IMR-90 (cell line): Measurements from ENCODE around the gene DHRSX. TPM values are rescaled to one million over a fixed set of nuclear protein-coding genes. Genes with fewer than 3 reads are reported as not detected.

Source experiments
- ATAC-seq: fragments of 200-7000 bp; cut with Tn5 transposase; 2 replicates; pipeline ENCODE4 v1.9.1; 2020; ENCODE audit warnings: low read depth, mild to moderate bottlenecking, moderate library complexity
- BruUV-seq: library from RNA; stranded (reverse); fragments of 400-500 nt; replicated peaks from 2 replicates; lab custom pipeline; 2021; lab: Mats Ljungman, UMichigan
- CTCF ChIA-PET: fragments of 300-600 bp; formaldehyde crosslinking; extraction: SDS; loops from one replicate; lab custom pipeline; 2021; ENCODE audit warnings: antibody characterized with exemption; lab: Yijun Ruan, JAX
- POLR2A ChIA-PET: fragments of 300-600 bp; sonication (Branson Sonifier 250); formaldehyde crosslinking; loops from one replicate; lab custom pipeline; 2022; ENCODE audit warnings: antibody characterized with exemption; ENCODE audit not compliant: unreplicated experiment; lab: Charles Lee
- DNase-seq: peaks from one replicate; pipeline ENCODE4 v3.0.0; 2013
- H2AFZ ChIP-seq: replicated peaks from 2 replicates; pipeline ENCODE3; 2013; ENCODE audit warnings: low read length, mild to moderate bottlenecking; ENCODE audit not compliant: poor library complexity
- H2AK5ac ChIP-seq: 2 replicates; pipeline ENCODE4 v1.6.1; 2013; ENCODE audit warnings: low read depth, low read length, inconsistent platforms
- H2AK9ac ChIP-seq: replicated peaks from 2 replicates; pipeline ENCODE3; 2013; ENCODE audit warnings: mild to moderate bottlenecking, low read depth, low read length, moderate library complexity; ENCODE audit not compliant: poor library complexity
- H2BK120ac ChIP-seq: 2 replicates; pipeline ENCODE4 v1.6.1; 2013; ENCODE audit warnings: low read depth, low read length, inconsistent platforms
- H2BK15ac ChIP-seq: 3 replicates; pipeline ENCODE4 v1.6.1; 2013; ENCODE audit warnings: low read depth, low read length, inconsistent platforms
- H2BK20ac ChIP-seq: 2 replicates; pipeline ENCODE4 v1.6.1; 2013; ENCODE audit warnings: low read depth, mild to moderate bottlenecking, inconsistent platforms, low read length, moderate library complexity
- H2BK5ac ChIP-seq: 2 replicates; pipeline ENCODE4 v1.6.1; 2013; ENCODE audit warnings: mild to moderate bottlenecking, low read depth, low read length, inconsistent platforms; ENCODE audit not compliant: poor library complexity, severe bottlenecking
- H3K14ac ChIP-seq: replicated peaks from 2 replicates; pipeline ENCODE4 v1.6.1; 2013; ENCODE audit warnings: low read depth, low read length, inconsistent platforms
- H3K18ac ChIP-seq: 2 replicates; pipeline ENCODE4 v1.6.1; 2013; ENCODE audit warnings: low read depth, low read length, control low read depth
- H3K23ac ChIP-seq: 2 replicates; pipeline ENCODE4 v1.6.1; 2013; ENCODE audit warnings: low read depth, low read length, inconsistent platforms
- H3K27ac ChIP-seq: 2 replicates; pipeline ENCODE4 v1.5.1; 2013; ENCODE audit warnings: mild to moderate bottlenecking, control low read depth, low read length; ENCODE audit not compliant: insufficient read depth
- H3K27me3 ChIP-seq: 2 replicates; pipeline ENCODE4 v1.6.1; 2013; ENCODE audit warnings: low read length; ENCODE audit not compliant: control insufficient read depth, insufficient read depth
- H3K36me3 ChIP-seq: 2 replicates; pipeline ENCODE4 v1.6.1; 2013; ENCODE audit warnings: low read length, mixed read lengths; ENCODE audit not compliant: control insufficient read depth, insufficient read depth
- H3K4ac ChIP-seq: 2 replicates; pipeline ENCODE4 v1.6.1; 2013; ENCODE audit warnings: low read depth, low read length, inconsistent platforms
- H3K4me1 ChIP-seq: 2 replicates; pipeline ENCODE4 v1.6.1; 2013; ENCODE audit warnings: low read length, mixed read lengths; ENCODE audit not compliant: control insufficient read depth, insufficient read depth
- H3K4me2 ChIP-seq: 2 replicates; pipeline ENCODE4 v1.6.1; 2013; ENCODE audit warnings: low read depth, mild to moderate bottlenecking, control low read depth, low read length, moderate library complexity
- H3K4me3 ChIP-seq: 2 replicates; pipeline ENCODE4 v1.5.1; 2013; ENCODE audit warnings: low read depth, mild to moderate bottlenecking, control low read depth, low read length, moderate library complexity; ENCODE audit not compliant: insufficient read depth
- H3K56ac ChIP-seq: 2 replicates; pipeline ENCODE4 v1.6.1; 2013; ENCODE audit warnings: low read length, inconsistent platforms; ENCODE audit not compliant: insufficient read depth; ENCODE audit errors: extremely low read depth
- H3K79me1 ChIP-seq, 2 experiments: 2 replicates each; pipeline ENCODE4 v1.6.1; 2013; ENCODE audit warnings: low read length in 2 of 2, inconsistent platforms in 1 of 2, low read depth in 1 of 2
- H3K9ac ChIP-seq: 2 replicates; pipeline ENCODE4 v1.6.1; 2013; ENCODE audit warnings: low read depth, low read length, control low read depth
- H3K9me1 ChIP-seq: 2 replicates; pipeline ENCODE4 v1.6.1; 2013; ENCODE audit warnings: low read length, inconsistent platforms; ENCODE audit not compliant: insufficient read depth
- H3K9me3 ChIP-seq: 2 replicates; pipeline ENCODE4 v1.6.1; 2013; ENCODE audit warnings: low read length; ENCODE audit not compliant: control insufficient read depth, insufficient read depth
- H4K20me1 ChIP-seq: 2 replicates; pipeline ENCODE4 v1.6.1; 2013; ENCODE audit warnings: low read length, inconsistent platforms; ENCODE audit not compliant: insufficient read depth
- H4K5ac ChIP-seq: 2 replicates; pipeline ENCODE4 v1.6.1; 2013; ENCODE audit warnings: mild to moderate bottlenecking, low read depth, low read length, control low read depth
- H4K8ac ChIP-seq, 2 experiments: 2 replicates each; pipeline ENCODE4 v1.6.1; 2013; ENCODE audit warnings: low read depth in 2 of 2, low read length in 2 of 2, control low read depth in 1 of 2, inconsistent platforms in 1 of 2
- H4K91ac ChIP-seq: 2 replicates; pipeline ENCODE4 v1.6.1; 2013; ENCODE audit warnings: low read depth, low read length, inconsistent platforms; ENCODE audit not compliant: insufficient read depth
- BHLHE40 ChIP-seq: fragments of 150-350 bp; IDR thresholded peaks from 2 replicates; pipeline ENCODE4 v1.6.1; 2016; ENCODE audit warnings: mild to moderate bottlenecking, low read depth, low read length
- CEBPB ChIP-seq: IDR thresholded peaks from 2 replicates; pipeline ENCODE4 v1.6.1; 2012; ENCODE audit warnings: low read depth, low read length, improper control_type of control experiment
- FOS ChIP-seq: fragments of 150-350 bp; IDR thresholded peaks from 2 replicates; pipeline ENCODE4 v1.6.1; 2016; ENCODE audit warnings: low read depth, low read length
- MAFK ChIP-seq: IDR thresholded peaks from 2 replicates; pipeline ENCODE4 v1.6.1; 2012; ENCODE audit warnings: low read depth, low read length, improper control_type of control experiment
- MXI1 ChIP-seq: IDR thresholded peaks from 2 replicates; pipeline ENCODE4 v1.6.1; 2012; ENCODE audit warnings: low read depth, mild to moderate bottlenecking, low read length, moderate library complexity, borderline replicate concordance
- NFE2L2 ChIP-seq: fragments of 150-350 bp; IDR thresholded peaks from 2 replicates; pipeline ENCODE4 v1.6.1; 2016; ENCODE audit warnings: low read depth, mild to moderate bottlenecking, low read length
- POLR2A ChIP-seq: IDR thresholded peaks from 2 replicates; pipeline ENCODE4 v1.6.1; 2012; ENCODE audit warnings: mild to moderate bottlenecking, low read depth, low read length
- RAD21 ChIP-seq: IDR thresholded peaks from 2 replicates; pipeline ENCODE4 v1.6.1; 2012; ENCODE audit warnings: low read length, improper control_type of control experiment
- RCOR1 ChIP-seq: IDR thresholded peaks from 2 replicates; pipeline ENCODE4 v1.6.1; 2012; ENCODE audit warnings: mild to moderate bottlenecking, low read length, improper control_type of control experiment; ENCODE audit not compliant: insufficient replicate concordance
- RFX5 ChIP-seq: IDR thresholded peaks from 2 replicates; pipeline ENCODE4 v1.8.0; 2012; ENCODE audit warnings: low read depth, mild to moderate bottlenecking, low read length, moderate library complexity
- SMC3 ChIP-seq: fragments of 150-350 bp; IDR thresholded peaks from 2 replicates; pipeline ENCODE4 v1.6.1; 2016; ENCODE audit warnings: low read depth, mild to moderate bottlenecking, antibody characterized with exemption, low read length, moderate library complexity
- WGBS, 2 experiments: methylation state at CpG; one replicate each; pipeline versions ENCODE4 v1.1.5 to v1.1.7; 2013; ENCODE audit warnings: missing lambda C conversion rate in 2 of 2; ENCODE audit not compliant: insufficient read length in 1 of 2; ENCODE audit errors: extremely low coverage in 2 of 2; 5-methylcytosine and 5-hydroxymethylcytosine counted together
- dilution Hi-C: fragments of 300-500 bp; cut with HindIII; formaldehyde crosslinking; loops from one replicate; pipeline ENCODE4 v1.14.3; 2018; ENCODE audit warnings: low sequenced_read_pairs; ENCODE audit not compliant: unreplicated experiment
- in situ Hi-C: fragments of 300-500 bp; cut with MboI; formaldehyde crosslinking; loops from 3 replicates; pipeline ENCODE4 v1.14.3; 2019; ENCODE audit warnings: low sequenced_read_pairs, inconsistent platforms, mixed read lengths
- intact Hi-C: fragments of 100-400 bp; cut with micrococcal nuclease; formaldehyde crosslinking; loops from 2 replicates; pipeline ENCODE4 v1.10.0; 2022
- polyA plus RNA-seq, 3 experiments: library from polyadenylated mRNA; depleted of rRNA; stranded (reverse); fragments of >200 nt; gene quantifications; 2 replicates each; pipeline ENCODE4 v1.2.3, GENCODE V29; 2012; ENCODE audit warnings: low replicate concordance in 1 of 3
- total RNA-seq: library from RNA; depleted of rRNA; stranded (reverse); fragments of >200 nt; gene quantifications from 2 replicates; pipeline ENCODE4 v1.2.3, GENCODE V29; 2012
- TF ChIP-seq, protein P1 (sequence below): fragments of 150-350 bp; IDR thresholded peaks from 2 replicates; pipeline ENCODE4 v1.6.1; 2017; ENCODE audit warnings: mild to moderate bottlenecking, antibody characterized with exemption, low read length, low read depth
- TF ChIP-seq, protein P2 (sequence below): fragments of 150-350 bp; IDR thresholded peaks from 2 replicates; pipeline ENCODE4 v1.6.1; 2016; ENCODE audit warnings: low read depth, mild to moderate bottlenecking, low read length, moderate library complexity, borderline replicate concordance
- TF ChIP-seq, protein P3 (sequence below): conservative IDR thresholded peaks from 2 replicates; pipeline ENCODE4 v1.5.1; 2012; ENCODE audit warnings: mild to moderate bottlenecking, low read depth, low read length, improper control_type of control experiment

DHRSX gene
- total and polyA plus RNA-seq, 2 of the 4 experiments (the other 2 are of a cell fraction) = 26.2 to 38.0 TPM

DNA sequence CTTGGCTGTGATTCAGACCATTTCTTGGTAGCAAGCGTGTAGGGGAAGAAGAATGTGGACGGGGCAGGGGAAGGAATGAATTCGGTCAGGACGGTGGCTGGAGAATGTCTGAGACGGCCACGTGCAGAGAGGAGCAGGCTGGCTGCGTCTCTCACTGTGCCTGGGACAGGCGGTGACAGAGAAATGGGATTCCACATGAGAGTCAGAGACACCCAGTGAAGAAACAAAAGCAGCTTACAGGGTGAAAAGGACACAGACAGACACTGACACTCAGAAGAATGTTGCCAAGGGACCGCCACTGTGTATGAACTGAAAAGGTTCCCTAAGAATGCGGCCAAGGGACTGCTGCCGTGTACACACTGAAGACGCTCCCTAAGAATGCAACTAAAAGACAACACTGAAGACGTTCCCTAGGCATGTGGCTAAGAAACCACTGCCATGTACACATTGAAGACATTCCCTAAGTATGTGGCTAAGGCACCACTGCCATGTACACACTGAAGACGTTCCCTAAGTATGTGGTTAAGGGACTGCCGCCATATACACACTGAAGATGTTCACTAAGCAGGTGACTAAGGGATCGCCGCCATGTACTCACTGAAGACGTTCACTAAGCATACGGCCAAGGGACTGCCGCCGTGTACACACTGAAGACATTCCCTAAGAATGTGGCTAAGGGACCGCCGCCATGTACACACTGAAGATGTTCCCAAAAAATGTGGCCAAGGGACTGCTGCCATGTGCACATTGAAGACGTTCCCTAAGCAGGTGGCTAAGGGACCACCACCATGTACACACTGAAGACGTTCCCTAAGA lies 49.1 kb downstream of the DHRSX start:
- Histone ChIP-seq H3K36me3 (peaks cover 9% of the 10 kb centered on the region), H3K9me1 (peaks cover 24% of the 10 kb centered on the region), H3K79me1 (peaks cover 19 to 48% of the 10 kb centered on the region in 2 experiments), H3K4ac (no peak overlapping the region), H3K9me3 (no peaks in the 10 kb centered on the region), H2BK15ac (no peak overlapping the region), H3K56ac (no peak overlapping the region), H3K9ac (no peak overlapping the region), H4K91ac (no peak overlapping the region), H2AK5ac (no peak overlapping the region), H2AFZ (peak overlapping the region; percentile 49), H4K20me1 (peaks cover 24% of the 10 kb centered on the region), H4K8ac (no peak overlapping the region), H2BK5ac (no peak overlapping the region), H3K27me3 (no peaks in the 10 kb centered on the region), H3K4me3 (no peak overlapping the region), H3K4me1 (0 out of 2 replicates have a peak, but pooled peaks cover 1% of the 10 kb centered on the region), H3K18ac (no peak overlapping the region), H2BK20ac (no peak overlapping the region), H4K5ac (no peak overlapping the region), H2AK9ac (peak overlapping the region; percentile 37), H3K27ac (no peak overlapping the region), H3K23ac (0 out of 2 replicates have a peak overlapping the region, but pooled peaks have one; percentile 0), H3K4me2 (no peak overlapping the region), H3K14ac (no peak overlapping the region), H2BK120ac (no peak overlapping the region)
- POLR2A ChIA-PET = no interaction called here
- CTCF ChIA-PET = no interaction called here
- ATAC-seq (peak; percentile 82), DNase-seq (peak; percentile 62)
- no TSS peak for BruUV-seq
- in situ Hi-C loops = no loop called here
- intact Hi-C loops = loop anchor here (5.0 kb wide), 1 partner anchor 99 kb away; no protein-coding TSS in a partner anchor
- dilution Hi-C loops = no loop called here
- 60% methylated on average over 15 of the region's 25 CpGs; no CpG with 5 or more reads in 1 of the 2 experiments for WGBS, 2 experiments
- TF ChIP-seq RFX5 (no peak), SMC3 (no peak), MXI1 (no peak), MAFK (no peak), RAD21 (no peak), RCOR1 (no peak), CEBPB (no peak), NFE2L2 (no peak), FOS (no peak), BHLHE40 (no peak; the same call in 1 of the 2 replicates), POLR2A (no peak)
- TF ChIP-seq, protein P1, sequence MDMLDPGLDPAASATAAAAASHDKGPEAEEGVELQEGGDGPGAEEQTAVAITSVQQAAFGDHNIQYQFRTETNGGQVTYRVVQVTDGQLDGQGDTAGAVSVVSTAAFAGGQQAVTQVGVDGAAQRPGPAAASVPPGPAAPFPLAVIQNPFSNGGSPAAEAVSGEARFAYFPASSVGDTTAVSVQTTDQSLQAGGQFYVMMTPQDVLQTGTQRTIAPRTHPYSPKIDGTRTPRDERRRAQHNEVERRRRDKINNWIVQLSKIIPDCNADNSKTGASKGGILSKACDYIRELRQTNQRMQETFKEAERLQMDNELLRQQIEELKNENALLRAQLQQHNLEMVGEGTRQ = no peak
- TF ChIP-seq, protein P2, sequence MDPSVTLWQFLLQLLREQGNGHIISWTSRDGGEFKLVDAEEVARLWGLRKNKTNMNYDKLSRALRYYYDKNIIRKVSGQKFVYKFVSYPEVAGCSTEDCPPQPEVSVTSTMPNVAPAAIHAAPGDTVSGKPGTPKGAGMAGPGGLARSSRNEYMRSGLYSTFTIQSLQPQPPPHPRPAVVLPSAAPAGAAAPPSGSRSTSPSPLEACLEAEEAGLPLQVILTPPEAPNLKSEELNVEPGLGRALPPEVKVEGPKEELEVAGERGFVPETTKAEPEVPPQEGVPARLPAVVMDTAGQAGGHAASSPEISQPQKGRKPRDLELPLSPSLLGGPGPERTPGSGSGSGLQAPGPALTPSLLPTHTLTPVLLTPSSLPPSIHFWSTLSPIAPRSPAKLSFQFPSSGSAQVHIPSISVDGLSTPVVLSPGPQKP = no peak
- TF ChIP-seq, protein P3, sequence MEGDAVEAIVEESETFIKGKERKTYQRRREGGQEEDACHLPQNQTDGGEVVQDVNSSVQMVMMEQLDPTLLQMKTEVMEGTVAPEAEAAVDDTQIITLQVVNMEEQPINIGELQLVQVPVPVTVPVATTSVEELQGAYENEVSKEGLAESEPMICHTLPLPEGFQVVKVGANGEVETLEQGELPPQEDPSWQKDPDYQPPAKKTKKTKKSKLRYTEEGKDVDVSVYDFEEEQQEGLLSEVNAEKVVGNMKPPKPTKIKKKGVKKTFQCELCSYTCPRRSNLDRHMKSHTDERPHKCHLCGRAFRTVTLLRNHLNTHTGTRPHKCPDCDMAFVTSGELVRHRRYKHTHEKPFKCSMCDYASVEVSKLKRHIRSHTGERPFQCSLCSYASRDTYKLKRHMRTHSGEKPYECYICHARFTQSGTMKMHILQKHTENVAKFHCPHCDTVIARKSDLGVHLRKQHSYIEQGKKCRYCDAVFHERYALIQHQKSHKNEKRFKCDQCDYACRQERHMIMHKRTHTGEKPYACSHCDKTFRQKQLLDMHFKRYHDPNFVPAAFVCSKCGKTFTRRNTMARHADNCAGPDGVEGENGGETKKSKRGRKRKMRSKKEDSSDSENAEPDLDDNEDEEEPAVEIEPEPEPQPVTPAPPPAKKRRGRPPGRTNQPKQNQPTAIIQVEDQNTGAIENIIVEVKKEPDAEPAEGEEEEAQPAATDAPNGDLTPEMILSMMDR = no peak
